Activated naive CD4-positive, alpha-beta T cell treated with anti-CD3 and anti-CD28 coated beads for 36 hours (primary cell): ENCODE results near the gene USF2. TPM values are rescaled to one million over a fixed set of nuclear protein-coding genes. Genes with fewer than 3 reads are reported as not detected.

ENCODE experiments used
- CTCF ChIA-PET: fragments of 350-600 bp; sonication (Branson Sonifier 250); formaldehyde crosslinking; loops from one replicate; lab custom pipeline; 2021; ENCODE audit warnings: antibody characterized with exemption; lab: Charles Lee
- DNase-seq: peaks from one replicate; pipeline ENCODE4 v3.0.0-alpha.2; 2020
- H3K27ac Mint-ChIP-seq: one replicate; pipeline ENCODE4 v1.8.0; 2021; ENCODE audit warnings: mild to moderate bottlenecking, mixed read lengths
- H3K27me3 Mint-ChIP-seq: one replicate; pipeline ENCODE4 v1.8.0; 2021; ENCODE audit warnings: low read depth, mixed read lengths
- H3K36me3 Mint-ChIP-seq: one replicate; pipeline ENCODE4 v1.8.0; 2021; ENCODE audit warnings: low read depth, mixed read lengths
- H3K4me1 Mint-ChIP-seq: one replicate; pipeline ENCODE4 v1.8.0; 2021; ENCODE audit warnings: low read depth, mixed read lengths
- H3K4me3 Mint-ChIP-seq: one replicate; pipeline ENCODE4 v1.8.0; 2021; ENCODE audit warnings: mild to moderate bottlenecking, moderate library complexity, mixed read lengths
- H3K9me3 Mint-ChIP-seq: one replicate; pipeline ENCODE4 v1.8.0; 2021; ENCODE audit warnings: mixed read lengths
- intact Hi-C: fragments of 100-400 bp; cut with micrococcal nuclease; formaldehyde crosslinking; loops from one replicate; pipeline ENCODE4 v1.15.1; 2023
- total RNA-seq, 2 experiments: library from RNA; stranded (reverse); gene quantifications; one replicate each; pipeline ENCODE4 v1.2.3, GENCODE V29; 2021

Gene USF2
- total RNA-seq, 2 experiments from 2014 or later: 136 to 144 TPM

GRCh38 chr19:35313587-35313986 is 44.8 kb downstream of the USF2 start:
- Mint-ChIP-seq H3K27me3 (no peaks in the 10 kb centered on the region), H3K9me3 (no peaks in the 10 kb centered on the region), H3K27ac (no peak overlapping the region), H3K4me1 (peaks cover 2% of the 10 kb centered on the region), H3K4me3 (no peak overlapping the region), H3K36me3 (no peaks in the 10 kb centered on the region)
- no peak for DNase-seq
- intact Hi-C loops: no loop called here
- CTCF ChIA-PET: interaction anchor here (1.6 kb wide), 1 partner anchor 20 kb away, joined by 4 read pairs; no protein-coding TSS in a partner anchor

GRCh38 chr19:35314031-35314430 is 45.3 kb downstream of the USF2 start:
- Mint-ChIP-seq H3K9me3 (no peaks in the 10 kb centered on the region), H3K4me1 (peaks cover 7% of the 10 kb centered on the region), H3K27ac (no peak overlapping the region), H3K27me3 (no peaks in the 10 kb centered on the region), H3K4me3 (no peak overlapping the region), H3K36me3 (no peaks in the 10 kb centered on the region)
- DNase-seq: no peak
- CTCF ChIA-PET: interaction anchor here (0.7 to 1.6 kb wide), 2 partner anchors 20 to 196 kb away, joined by 3 to 4 read pairs; no protein-coding TSS in a partner anchor
- intact Hi-C loops: no loop called here

GRCh38 chr19:35314858-35315470 is 46.2 kb downstream of the USF2 start:
- no peaks in the 10 kb centered on the region for H3K27me3 Mint-ChIP-seq
- H3K36me3 Mint-ChIP-seq: no peaks in the 10 kb centered on the region
- intact Hi-C loops: no loop called here
- DNase-seq: no peak
- no peak overlapping the region for H3K27ac Mint-ChIP-seq
- H3K4me3 Mint-ChIP-seq: no peak overlapping the region
- no peaks in the 10 kb centered on the region for H3K9me3 Mint-ChIP-seq
- CTCF ChIA-PET: interaction anchor here (0.5 to 1.6 kb wide), 3 partner anchors 19 to 271 kb away, joined by 3 to 4 read pairs (median 3); no protein-coding TSS in a partner anchor
- H3K4me1 Mint-ChIP-seq: peaks cover 10% of the 10 kb centered on the region

- Mint-ChIP-seq H3K4me1 (peaks cover 10% of the 10 kb centered on the region), H3K4me3 (no peak overlapping the region), H3K36me3 (no peaks in the 10 kb centered on the region), H3K27me3 (no peaks in the 10 kb centered on the region), H3K9me3 (no peaks in the 10 kb centered on the region), H3K27ac (no peak overlapping the region)
- intact Hi-C loops: no loop called here
- CTCF ChIA-PET: interaction anchor here (0.5 to 1.2 kb wide), 2 partner anchors 136 to 272 kb away, joined by 3 read pairs; no protein-coding TSS in a partner anchor
- no peak for DNase-seq
Observed at GRCh38 chr19:35315883-35316282, 47.1 kb downstream of the USF2 start.

- DNase-seq: no peak
- CTCF ChIA-PET: interaction anchor here (0.7 kb wide), 1 partner anchor 171 kb away, joined by 3 read pairs; no protein-coding TSS in a partner anchor
Observed at GRCh38 chr19:35316560-35316959, 47.8 kb downstream of the USF2 start.

GRCh38 chr19:35317464-35318043 is 48.8 kb downstream of the USF2 start:
- no peak overlapping the region for H3K4me3 Mint-ChIP-seq
- H3K27me3 Mint-ChIP-seq: peaks cover 2% of the 10 kb centered on the region
- peaks cover 10% of the 10 kb centered on the region for H3K4me1 Mint-ChIP-seq
- no peaks in the 10 kb centered on the region for H3K36me3 Mint-ChIP-seq
- peaks cover 4% of the 10 kb centered on the region for H3K9me3 Mint-ChIP-seq
- no peak overlapping the region for H3K27ac Mint-ChIP-seq
- no peak for DNase-seq
- intact Hi-C loops: no loop called here
- CTCF ChIA-PET: interaction anchor here (0.5 kb wide), 1 partner anchor 10 kb away, joined by 3 read pairs; no protein-coding TSS in a partner anchor

More at GRCh38 chr19:35316560-35316959, 47.8 kb downstream of the USF2 start:
- H3K36me3 Mint-ChIP-seq: no peaks in the 10 kb centered on the region
- peaks cover 10% of the 10 kb centered on the region for H3K4me1 Mint-ChIP-seq
- H3K4me3 Mint-ChIP-seq: no peak overlapping the region
- no peak overlapping the region for H3K27ac Mint-ChIP-seq
- H3K27me3 Mint-ChIP-seq: no peaks in the 10 kb centered on the region
- H3K9me3 Mint-ChIP-seq: no peaks in the 10 kb centered on the region
- intact Hi-C loops: no loop called here

- Mint-ChIP-seq H3K9me3 (peaks cover 4% of the 10 kb centered on the region), H3K36me3 (no peaks in the 10 kb centered on the region), H3K4me3 (no peak overlapping the region), H3K27ac (no peak overlapping the region), H3K27me3 (peaks cover 2% of the 10 kb centered on the region), H3K4me1 (peaks cover 10% of the 10 kb centered on the region)
- intact Hi-C loops: no loop called here
- DNase-seq: peak; percentile 52
- CTCF ChIA-PET: interaction anchor here (1.1 kb wide), 1 partner anchor 150 kb away, joined by 3 read pairs; no protein-coding TSS in a partner anchor
Observed at GRCh38 chr19:35318679-35319448, 50.1 kb downstream of the USF2 start.

GRCh38 chr19:35320065-35320713 is 51.4 kb downstream of the USF2 start:
- peaks cover 10% of the 10 kb centered on the region for H3K4me1 Mint-ChIP-seq
- no peak overlapping the region for H3K4me3 Mint-ChIP-seq
- peak; percentile 19 for DNase-seq
- no peaks in the 10 kb centered on the region for H3K36me3 Mint-ChIP-seq
- H3K27ac Mint-ChIP-seq: no peak overlapping the region
- intact Hi-C loops: no loop called here
- H3K27me3 Mint-ChIP-seq: peaks cover 2% of the 10 kb centered on the region
- H3K9me3 Mint-ChIP-seq: peaks cover 4% of the 10 kb centered on the region
- CTCF ChIA-PET: interaction anchor here (0.6 kb wide), 1 partner anchor 143 kb away, joined by 3 read pairs; no protein-coding TSS in a partner anchor

GRCh38 chr19:35321291-35321690 is 52.5 kb downstream of the USF2 start:
- DNase-seq: no peak
- peaks cover 4% of the 10 kb centered on the region for H3K9me3 Mint-ChIP-seq
- CTCF ChIA-PET: interaction anchor here (0.6 to 0.7 kb wide), 2 partner anchors 17 to 113 kb away, joined by 3 to 4 read pairs; no protein-coding TSS in a partner anchor
- H3K4me1 Mint-ChIP-seq: peaks cover 10% of the 10 kb centered on the region
- intact Hi-C loops: no loop called here
- H3K27ac Mint-ChIP-seq: no peak overlapping the region
- no peak overlapping the region for H3K4me3 Mint-ChIP-seq
- no peaks in the 10 kb centered on the region for H3K36me3 Mint-ChIP-seq
- H3K27me3 Mint-ChIP-seq: peaks cover 4% of the 10 kb centered on the region

GRCh38 chr19:35322014-35322413 is 53.3 kb downstream of the USF2 start:
- Mint-ChIP-seq H3K4me3 (no peak overlapping the region), H3K36me3 (no peaks in the 10 kb centered on the region), H3K4me1 (peaks cover 10% of the 10 kb centered on the region), H3K27me3 (peaks cover 4% of the 10 kb centered on the region), H3K9me3 (peaks cover 4% of the 10 kb centered on the region), H3K27ac (no peak overlapping the region)
- CTCF ChIA-PET: interaction anchor here (1.8 kb wide), 1 partner anchor 17 kb away, joined by 3 read pairs; no protein-coding TSS in a partner anchor
- no peak for DNase-seq
- intact Hi-C loops: no loop called here

- intact Hi-C loops: no loop called here
- Mint-ChIP-seq H3K4me1 (peaks cover 8% of the 10 kb centered on the region), H3K36me3 (no peaks in the 10 kb centered on the region), H3K27ac (no peak overlapping the region), H3K9me3 (no peaks in the 10 kb centered on the region), H3K4me3 (no peak overlapping the region), H3K27me3 (peaks cover 2% of the 10 kb centered on the region)
- CTCF ChIA-PET: interaction anchor here (0.8 kb wide), 1 partner anchor 11 kb away, joined by 4 read pairs; no protein-coding TSS in a partner anchor
- peak; percentile 32 for DNase-seq
Observed at GRCh38 chr19:35327642-35328041, 58.9 kb downstream of the USF2 start.
